GM19193 (cell line): ENCODE results near the gene IFT27.

Source experiments
- POLR2A ChIP-seq: IDR thresholded peaks from 4 replicates; pipeline ENCODE4 v1.6.1; 2011; ENCODE audit not compliant: insufficient read depth, insufficient read length; ENCODE audit errors: extremely low read depth

Gene IFT27

GRCh38 chr22:36775964-36776669, at the start of gene IFT27:
Gene IFT27, minus strand, starts transcription at chr22:36776119. Its CDS starts 412 bp downstream, at chr22:36775707.
- peak; percentile 53 for TF ChIP-seq POLR2A

GRCh38 chr22:36824655-36825054, 48.7 kb upstream of the IFT27 start:
- TF ChIP-seq POLR2A: no peak

- TF ChIP-seq POLR2A: no peak
These were observed 47.4 kb upstream of the IFT27 start for GRCh38 chr22:36823186-36823839.

GRCh38 chr22:36822581-36822980, 46.7 kb upstream of the IFT27 start:
- TF ChIP-seq POLR2A: no peak

GRCh38 chr22:36819112-36819511, 43.2 kb upstream of the IFT27 start:
- TF ChIP-seq POLR2A: no peak

- no peak for TF ChIP-seq POLR2A
These were observed 42.2 kb upstream of the IFT27 start for GRCh38 chr22:36818010-36818642.

- TF ChIP-seq POLR2A: no peak
These were observed 41.6 kb upstream of the IFT27 start for GRCh38 chr22:36817525-36817848.

GRCh38 chr22:36816636-36817524, 41.0 kb upstream of the IFT27 start, which contains the start of gene PVALB:
Gene PVALB, minus strand, starts transcription at chr22:36817035. Its CDS starts 30 bp downstream, at chr22:36817005.
- no peak for TF ChIP-seq POLR2A

- no peak for TF ChIP-seq POLR2A
These were observed 40.4 kb upstream of the IFT27 start for GRCh38 chr22:36816339-36816635.

GRCh38 chr22:36815558-36816338, 39.8 kb upstream of the IFT27 start:
- TF ChIP-seq POLR2A: no peak

GRCh38 chr22:36814801-36815200, 38.9 kb upstream of the IFT27 start:
- no peak for TF ChIP-seq POLR2A

GRCh38 chr22:36811094-36811800, 35.3 kb upstream of the IFT27 start:
- TF ChIP-seq POLR2A: no peak

- TF ChIP-seq POLR2A: no peak
These were observed 33.4 kb upstream of the IFT27 start for GRCh38 chr22:36809351-36809750.
